CD4-positive, CD25-positive, alpha-beta regulatory T cell (primary cell): ENCODE results near the gene MAGI1. TPM values are rescaled to one million over a fixed set of nuclear protein-coding genes. Genes with fewer than 3 reads are reported as not detected.

Experiments
- ATAC-seq, 2 donors: fragments of 150-1000 bp; cut with Tn5 transposase; one replicate each; pipeline ENCODE4 v1.10.0; 2021; ENCODE audit warnings: low read depth in 2 of 2, moderate number of reproducible peaks in 2 of 2, moderate library complexity in 1 of 2
- DNase-seq, 3 donors: peaks; one replicate each; pipeline versions ENCODE4 v3.0.0 to v3.0.0-alpha.2; 2012 to 2022; ENCODE audit warnings: mixed read lengths in 1 of 3
- H3K27ac ChIP-seq: one replicate; pipeline ENCODE4 v1.7.0; 2013; ENCODE audit warnings: mild to moderate bottlenecking, low read length; ENCODE audit not compliant: insufficient read depth, poor library complexity, severe bottlenecking
- H3K27me3 ChIP-seq: one replicate; pipeline ENCODE4 v1.7.0; 2013; ENCODE audit warnings: low read length; ENCODE audit not compliant: control insufficient read depth, insufficient read depth
- H3K36me3 ChIP-seq: one replicate; pipeline ENCODE4 v1.7.0; 2013; ENCODE audit warnings: mild to moderate bottlenecking, low read length, moderate library complexity; ENCODE audit not compliant: control insufficient read depth, insufficient read depth
- H3K4me1 ChIP-seq: 2 replicates; pipeline ENCODE4 v1.7.0; 2013; ENCODE audit warnings: mild to moderate bottlenecking, low read length; ENCODE audit not compliant: insufficient read depth, control insufficient read depth, poor library complexity, severe bottlenecking
- H3K4me3 ChIP-seq: one replicate; pipeline ENCODE4 v1.7.0; 2013; ENCODE audit warnings: low read depth, mild to moderate bottlenecking, low read length, moderate library complexity
- H3K9me3 ChIP-seq, 2 experiments: 1 replicate in 1 of 2; 2 replicates in 1 of 2; pipeline ENCODE4 v1.7.0; 2013; ENCODE audit warnings: low read length in 2 of 2, mild to moderate bottlenecking in 1 of 2, moderate library complexity in 1 of 2; ENCODE audit not compliant: control insufficient read depth in 2 of 2
- H3K27ac Mint-ChIP-seq, 3 donors: one replicate each; pipeline ENCODE4 v1.8.0; 2020 to 2022; ENCODE audit warnings: mild to moderate bottlenecking in 3 of 3, mixed read lengths in 3 of 3, moderate library complexity in 2 of 3
- H3K27me3 Mint-ChIP-seq: one replicate; pipeline ENCODE4 v1.8.0; 2022; ENCODE audit warnings: mild to moderate bottlenecking, mixed read lengths
- H3K36me3 Mint-ChIP-seq: one replicate; pipeline ENCODE4 v1.8.0; 2020; ENCODE audit warnings: mixed read lengths
- H3K4me1 Mint-ChIP-seq, 4 donors: one replicate each; pipeline ENCODE4 v1.8.0; 2020 to 2022; ENCODE audit warnings: mixed read lengths in 4 of 4, mild to moderate bottlenecking in 1 of 4
- H3K4me3 Mint-ChIP-seq, 4 donors: one replicate each; pipeline ENCODE4 v1.8.0; 2020 to 2022; ENCODE audit warnings: mild to moderate bottlenecking in 4 of 4, mixed read lengths in 4 of 4, moderate library complexity in 3 of 4
- H3K9me3 Mint-ChIP-seq, 7 donors: one replicate each; pipeline ENCODE4 v1.8.0; 2020 to 2022; ENCODE audit warnings: mixed read lengths in 7 of 7, mild to moderate bottlenecking in 3 of 7, moderate library complexity in 2 of 7
- polyA plus RNA-seq, 4 donors: library from polyadenylated mRNA; unstranded; fragments of 300-500 nt; fragmentation: Illumina TruSeq; gene quantifications; one replicate each; pipeline ENCODE4 v1.2.3, GENCODE V29; 2021
- total RNA-seq: library from RNA; stranded (reverse); gene quantifications from one replicate; pipeline ENCODE4 v1.2.3, GENCODE V29; 2022

MAGI1 gene
- total and polyA plus RNA-seq, 5 donors from 2014 or later, result 0.10 to 0.44 (median 0.19) TPM; not detected in 1

DNA sequence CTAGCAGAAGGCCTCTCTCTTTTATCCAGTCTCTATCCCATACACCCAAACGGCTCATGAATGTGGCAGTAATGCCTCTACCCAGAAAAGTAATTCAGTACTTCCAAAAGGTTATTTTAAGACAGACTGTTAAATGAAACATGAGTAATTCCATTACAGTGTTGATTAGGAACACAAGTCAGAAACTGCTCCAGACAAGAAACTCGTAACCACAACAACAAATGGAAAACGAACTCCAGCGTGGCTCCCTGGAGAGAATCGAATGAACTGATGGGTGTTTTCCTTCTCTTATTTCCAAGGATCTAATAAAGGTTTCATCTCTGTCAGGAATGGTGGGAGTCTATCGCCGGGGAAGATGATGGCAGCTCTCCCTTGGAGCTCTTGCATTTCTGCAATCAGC lies 228.4 kb downstream of the MAGI1 start:
- no peaks in the 10 kb centered on the region for H3K36me3 Mint-ChIP-seq

DNA sequence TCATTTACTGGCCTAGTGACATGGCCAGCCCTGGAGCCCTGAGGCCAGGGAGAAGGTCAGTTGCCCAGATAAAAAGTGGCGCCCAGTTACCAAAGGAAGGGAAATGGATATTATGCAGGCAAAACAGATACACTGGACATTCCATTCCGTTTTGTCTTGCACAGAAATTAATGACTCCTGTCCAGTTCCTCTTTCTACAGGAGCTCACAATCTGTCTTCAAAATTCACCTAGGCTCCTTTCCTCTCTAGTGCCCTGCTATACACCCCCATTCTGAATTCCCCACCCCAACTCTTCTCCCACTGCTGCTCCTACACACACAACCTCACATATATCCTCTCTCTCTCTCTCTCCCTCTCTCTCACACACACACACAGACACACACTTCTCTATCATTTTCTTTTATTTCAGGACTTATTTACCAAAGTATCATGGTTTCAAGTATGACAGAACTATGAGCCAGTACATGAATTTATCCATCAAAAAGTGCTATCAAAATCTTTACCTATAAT lies 229.0 kb downstream of the MAGI1 start:
- H3K36me3 Mint-ChIP-seq, result no peaks in the 10 kb centered on the region
- Histone ChIP-seq H3K27me3 (no peaks in the 10 kb centered on the region), H3K27ac (no peak overlapping the region), H3K4me3 (no peak overlapping the region), H3K4me1 (no peaks in the 10 kb centered on the region), H3K9me3 (no peaks in the 10 kb centered on the region), H3K36me3 (no peaks in the 10 kb centered on the region)
- no peak overlapping the region for H3K4me3 Mint-ChIP-seq
- H3K9me3 Mint-ChIP-seq, result peaks cover 0 to 5% (median 1%) of the 10 kb centered on the region in 7 donors
- no peak overlapping the region for H3K27ac Mint-ChIP-seq
- ATAC-seq, result no peak
- H3K27me3 Mint-ChIP-seq, result no peaks in the 10 kb centered on the region
- no peak for DNase-seq
- H3K4me1 Mint-ChIP-seq, result no peaks in the 10 kb centered on the region

More for the DNA sequence above, 228.4 kb downstream of the MAGI1 start:
- no peak for DNase-seq
- Mint-ChIP-seq H3K4me3 (no peak overlapping the region), H3K9me3 (peaks cover 0 to 3% (median 1%) of the 10 kb centered on the region in 7 donors), H3K27ac (no peak overlapping the region), H3K4me1 (no peaks in the 10 kb centered on the region), H3K27me3 (no peaks in the 10 kb centered on the region)
- no peaks in the 10 kb centered on the region for H3K36me3 ChIP-seq
- no peak for ATAC-seq
- H3K27me3 ChIP-seq, result no peaks in the 10 kb centered on the region
- no peak overlapping the region for H3K27ac ChIP-seq
- H3K4me1 ChIP-seq, result no peaks in the 10 kb centered on the region
- H3K4me3 ChIP-seq, result no peak overlapping the region
- no peaks in the 10 kb centered on the region for H3K9me3 ChIP-seq

DNA sequence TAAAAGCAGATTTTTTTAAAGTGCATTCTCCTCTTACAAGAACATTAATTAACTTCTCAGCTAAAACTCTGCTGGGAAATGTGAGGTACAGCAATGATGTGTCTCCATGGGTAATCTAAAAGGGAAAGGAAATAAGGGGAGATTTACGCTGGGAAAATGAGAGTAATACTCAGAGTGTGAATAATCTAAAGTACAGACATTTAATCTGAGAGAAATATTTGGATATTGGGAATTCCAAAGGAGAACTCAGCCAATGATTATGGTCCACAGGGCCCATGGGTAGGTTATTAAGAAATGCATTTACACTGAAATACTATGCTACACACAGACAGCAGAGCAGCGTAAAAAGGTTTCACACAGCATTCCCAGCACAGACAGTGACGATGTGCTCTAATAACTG lies 229.9 kb downstream of the MAGI1 start:
- no peak overlapping the region for H3K27ac ChIP-seq
- no peaks in the 10 kb centered on the region for H3K27me3 Mint-ChIP-seq
- peaks cover 0 to 7% (median 1%) of the 10 kb centered on the region in 7 donors for H3K9me3 Mint-ChIP-seq
- no peaks in the 10 kb centered on the region for H3K4me1 Mint-ChIP-seq
- H3K36me3 Mint-ChIP-seq, result no peaks in the 10 kb centered on the region
- no peak overlapping the region for H3K27ac Mint-ChIP-seq
- H3K27me3 ChIP-seq, result no peaks in the 10 kb centered on the region
- no peak for ATAC-seq
- no peak overlapping the region for H3K4me3 Mint-ChIP-seq
- no peak overlapping the region for H3K4me3 ChIP-seq
- no peaks in the 10 kb centered on the region for H3K4me1 ChIP-seq
- DNase-seq, result no peak
- no peaks in the 10 kb centered on the region for H3K9me3 ChIP-seq
- no peaks in the 10 kb centered on the region for H3K36me3 ChIP-seq

DNA sequence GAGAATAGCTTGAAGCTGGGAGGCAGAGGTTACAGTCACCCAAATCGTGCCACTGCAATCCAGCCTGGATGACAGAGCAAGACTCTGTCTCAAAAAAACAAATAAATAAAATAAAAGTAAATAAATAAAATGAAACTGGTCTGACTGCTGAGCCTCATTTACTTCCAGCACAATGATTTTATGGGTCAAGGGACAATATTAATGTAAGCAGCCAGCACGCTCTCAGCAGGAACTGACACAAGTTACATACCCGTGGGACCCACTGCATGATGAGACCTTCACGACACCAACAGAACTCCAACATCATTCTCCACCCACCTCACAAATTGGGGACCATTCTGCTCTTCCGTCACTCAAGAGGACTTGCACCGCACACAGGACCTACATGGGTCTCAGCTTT lies 230.3 kb downstream of the MAGI1 start:
- H3K4me1 Mint-ChIP-seq, result no peaks in the 10 kb centered on the region
- H3K36me3 Mint-ChIP-seq, result no peaks in the 10 kb centered on the region
- Histone ChIP-seq H3K36me3 (no peaks in the 10 kb centered on the region), H3K27ac (no peak overlapping the region), H3K4me1 (no peaks in the 10 kb centered on the region), H3K27me3 (no peaks in the 10 kb centered on the region), H3K4me3 (no peak overlapping the region), H3K9me3 (no peaks in the 10 kb centered on the region)
- ATAC-seq (no peak), DNase-seq (no peak)
- H3K4me3 Mint-ChIP-seq, result no peak overlapping the region
- peaks cover 0 to 7% (median 1%) of the 10 kb centered on the region in 7 donors for H3K9me3 Mint-ChIP-seq
- H3K27ac Mint-ChIP-seq, result no peak overlapping the region
- H3K27me3 Mint-ChIP-seq, result no peaks in the 10 kb centered on the region

DNA sequence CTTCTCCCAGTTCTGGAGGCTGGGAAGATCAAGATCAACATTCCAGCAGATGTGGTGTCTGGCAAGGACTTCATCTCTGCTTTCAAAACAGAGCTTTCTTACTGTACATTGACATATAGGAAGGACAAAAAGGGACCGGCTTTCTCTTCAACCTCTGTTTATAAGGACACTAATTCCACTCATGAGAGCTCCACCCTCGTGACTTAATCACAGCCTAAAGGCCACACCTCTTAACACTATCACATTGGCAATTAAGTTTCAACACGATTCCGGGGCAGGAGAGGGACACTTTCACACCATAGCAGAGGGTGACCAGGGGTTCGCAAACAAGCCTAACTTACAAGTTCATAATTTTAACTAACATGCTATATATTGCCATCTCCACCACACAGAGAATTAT lies 231.5 kb downstream of the MAGI1 start:
- H3K4me1 ChIP-seq, result no peaks in the 10 kb centered on the region
- DNase-seq (no peak), ATAC-seq (no peak)
- no peak overlapping the region for H3K27ac Mint-ChIP-seq
- H3K36me3 ChIP-seq, result no peaks in the 10 kb centered on the region
- no peaks in the 10 kb centered on the region for H3K9me3 ChIP-seq
- H3K27me3 ChIP-seq, result no peaks in the 10 kb centered on the region
- no peaks in the 10 kb centered on the region for H3K27me3 Mint-ChIP-seq
- no peaks in the 10 kb centered on the region for H3K36me3 Mint-ChIP-seq
- no peak overlapping the region for H3K4me3 Mint-ChIP-seq
- H3K27ac ChIP-seq, result no peak overlapping the region
- peaks cover 0 to 7% (median 0%) of the 10 kb centered on the region in 7 donors for H3K9me3 Mint-ChIP-seq
- no peaks in the 10 kb centered on the region for H3K4me1 Mint-ChIP-seq
- no peak overlapping the region for H3K4me3 ChIP-seq

DNA sequence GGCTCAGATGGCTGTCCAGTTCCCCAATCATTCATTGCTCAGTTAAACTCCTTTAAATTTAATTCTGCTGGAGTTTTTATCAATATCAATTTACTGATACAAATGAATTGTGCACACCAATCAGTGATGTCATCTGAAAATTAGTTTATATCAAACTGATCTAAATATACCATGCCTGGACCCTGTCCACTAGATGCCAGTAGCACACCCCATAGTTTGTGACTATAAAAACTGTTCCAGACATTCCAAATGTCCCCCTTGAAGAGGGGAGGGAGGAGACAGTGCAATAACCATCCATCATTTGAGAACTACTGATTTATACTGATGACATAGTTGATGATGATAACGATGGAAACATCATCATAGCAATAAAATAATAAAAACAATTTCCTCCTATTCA lies 232.1 kb downstream of the MAGI1 start:
- H3K9me3 ChIP-seq, result no peaks in the 10 kb centered on the region
- no peak for ATAC-seq

DNA sequence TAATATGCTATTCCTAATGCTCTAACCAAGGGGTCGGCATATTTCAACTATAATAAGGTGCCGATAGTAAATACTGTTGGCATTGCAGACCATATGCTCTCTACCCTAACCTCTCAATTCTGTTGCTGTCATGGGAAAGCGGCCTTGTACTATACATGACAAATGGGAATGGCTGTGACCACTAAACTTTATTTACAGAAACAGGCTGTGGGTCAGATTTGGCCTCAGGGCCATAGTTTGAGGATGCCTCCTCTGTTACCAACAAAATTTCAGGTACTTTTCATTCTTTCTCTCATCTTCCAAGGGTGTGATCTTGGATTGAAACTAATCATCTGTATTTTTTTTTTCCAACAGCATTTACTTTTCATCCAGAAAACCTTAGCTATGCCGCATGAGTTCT lies 242.0 kb downstream of the MAGI1 start:
- no peak for ATAC-seq
- no peak overlapping the region for H3K4me3 Mint-ChIP-seq
- H3K4me1 Mint-ChIP-seq, result no peaks in the 10 kb centered on the region
- H3K9me3 Mint-ChIP-seq, result peaks cover 0 to 1% (median 0%) of the 10 kb centered on the region in 7 donors
- H3K27me3 Mint-ChIP-seq, result peaks cover 4% of the 10 kb centered on the region
- H3K4me3 ChIP-seq, result no peak overlapping the region
- H3K4me1 ChIP-seq, result no peaks in the 10 kb centered on the region
- H3K27me3 ChIP-seq, result no peaks in the 10 kb centered on the region
- H3K36me3 Mint-ChIP-seq, result no peaks in the 10 kb centered on the region
- no peaks in the 10 kb centered on the region for H3K36me3 ChIP-seq
- H3K27ac ChIP-seq, result no peak overlapping the region
- no peak overlapping the region for H3K27ac Mint-ChIP-seq
- no peaks in the 10 kb centered on the region for H3K9me3 ChIP-seq
- DNase-seq, result no peak

More for the DNA sequence above, 232.1 kb downstream of the MAGI1 start:
- no peak overlapping the region for H3K27ac Mint-ChIP-seq
- H3K27ac ChIP-seq, result no peak overlapping the region
- no peaks in the 10 kb centered on the region for H3K4me1 ChIP-seq
- H3K36me3 Mint-ChIP-seq, result no peaks in the 10 kb centered on the region
- no peaks in the 10 kb centered on the region for H3K36me3 ChIP-seq
- H3K27me3 Mint-ChIP-seq, result no peaks in the 10 kb centered on the region
- no peak overlapping the region for H3K4me3 Mint-ChIP-seq
- H3K27me3 ChIP-seq, result no peaks in the 10 kb centered on the region
- H3K4me3 ChIP-seq, result no peak overlapping the region
- H3K9me3 Mint-ChIP-seq, result peaks cover 0 to 7% (median 0%) of the 10 kb centered on the region in 7 donors
- H3K4me1 Mint-ChIP-seq, result no peaks in the 10 kb centered on the region
- DNase-seq, result no peak

DNA sequence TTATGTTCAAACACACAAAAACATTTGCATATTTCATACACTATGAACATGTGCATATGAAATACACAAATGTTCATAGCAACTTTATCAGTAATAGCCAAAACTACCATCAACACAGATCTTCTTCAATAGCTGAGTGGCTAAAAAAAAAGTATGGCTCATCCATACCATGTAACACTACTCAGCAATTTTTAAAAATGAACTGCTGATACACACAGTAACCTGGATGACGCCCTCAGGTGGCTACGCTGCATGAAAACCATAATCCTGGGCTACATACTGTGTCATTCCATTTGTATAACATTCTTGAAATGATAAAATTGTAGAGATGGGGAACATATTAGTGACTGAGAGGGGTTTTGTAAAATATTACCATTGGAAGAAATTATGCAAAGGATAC lies 243.6 kb downstream of the MAGI1 start:
- Mint-ChIP-seq H3K4me1 (no peaks in the 10 kb centered on the region), H3K9me3 (peaks cover 0 to 2% (median 0%) of the 10 kb centered on the region in 7 donors), H3K4me3 (no peak overlapping the region), H3K36me3 (no peaks in the 10 kb centered on the region), H3K27ac (no peak overlapping the region), H3K27me3 (peaks cover 4% of the 10 kb centered on the region)
- Histone ChIP-seq H3K9me3 (no peaks in the 10 kb centered on the region), H3K4me1 (no peaks in the 10 kb centered on the region), H3K36me3 (no peaks in the 10 kb centered on the region), H3K27ac (no peak overlapping the region), H3K27me3 (no peaks in the 10 kb centered on the region), H3K4me3 (no peak overlapping the region)
- ATAC-seq, result no peak
- DNase-seq, result no peak
